Fibroblast of lung (primary cell): Measurements from ENCODE around the gene CLEC4A. TPM values are rescaled to one million over a fixed set of nuclear protein-coding genes. Genes with fewer than 3 reads are reported as not detected.
"Not testable (repeated sequence)": the region's sequence is repeated elsewhere in the genome, so short reads cannot be mapped to it uniquely, and the experiment has no call there.

Source experiments
- DNase-seq, 2 donors: peaks; one replicate each; pipeline versions ENCODE4 v3.0.0 to v3.0.0-alpha.2; 2010; ENCODE audit warnings: low read depth in 2 of 2
- H2AFZ ChIP-seq: 2 replicates; pipeline ENCODE4 v1.5.1; 2012; ENCODE audit warnings: low read length, control low read depth, inconsistent platforms
- H3K27ac ChIP-seq: 2 replicates; pipeline ENCODE4 v1.5.1; 2011; ENCODE audit warnings: low read length, control low read depth; ENCODE audit not compliant: insufficient read depth
- H3K27me3 ChIP-seq: 2 replicates; pipeline ENCODE4 v1.5.1; 2011; ENCODE audit warnings: mild to moderate bottlenecking, low read length; ENCODE audit not compliant: control insufficient read depth, insufficient read depth
- H3K36me3 ChIP-seq: 2 replicates; pipeline ENCODE4 v1.5.1; 2011; ENCODE audit warnings: low read length; ENCODE audit not compliant: control insufficient read depth, insufficient read depth
- H3K4me1 ChIP-seq: 2 replicates; pipeline ENCODE4 v1.5.1; 2011; ENCODE audit warnings: low read length; ENCODE audit not compliant: control insufficient read depth, insufficient read depth; ENCODE audit errors: extremely low read depth
- H3K4me2 ChIP-seq: 2 replicates; pipeline ENCODE4 v1.5.1; 2011; ENCODE audit warnings: low read length, control low read depth; ENCODE audit not compliant: insufficient read depth; ENCODE audit errors: extremely low read depth
- H3K4me3 ChIP-seq, 4 experiments: fragments of 200-600 bp in 1 of 4; sonication (generic) in 1 of 4; replicated peaks in 1 of 4; 2 replicates each; pipeline ENCODE4 v1.5.1; 2011 to 2016; ENCODE audit warnings: low read length in 4 of 4, low read depth in 3 of 4, mild to moderate bottlenecking in 3 of 4, control low read depth in 2 of 4, inconsistent platforms in 1 of 4, mixed read lengths in 1 of 4; ENCODE audit not compliant: insufficient read depth in 1 of 4; ENCODE audit errors: control extremely low read depth in 1 of 4
- H3K79me2 ChIP-seq: 2 replicates; pipeline ENCODE4 v1.5.1; 2012; ENCODE audit warnings: mild to moderate bottlenecking, low read length, inconsistent platforms; ENCODE audit not compliant: control insufficient read depth, insufficient read depth
- H3K9ac ChIP-seq: 2 replicates; pipeline ENCODE4 v1.5.1; 2011; ENCODE audit warnings: mild to moderate bottlenecking, low read length, control low read depth; ENCODE audit not compliant: insufficient read depth
- H3K9me3 ChIP-seq: 2 replicates; pipeline ENCODE4 v1.5.1; 2012; ENCODE audit warnings: low read depth, low read length; ENCODE audit not compliant: control insufficient read depth, insufficient read depth
- H4K20me1 ChIP-seq: 2 replicates; pipeline ENCODE4 v1.5.1; 2011; ENCODE audit warnings: low read length; ENCODE audit not compliant: control insufficient read depth, insufficient read depth; ENCODE audit errors: extremely low read depth
- CTCF ChIP-seq, 2 donors: IDR thresholded peaks in 1 of 2; conservative IDR thresholded peaks in 1 of 2; 1 replicate in 1 of 2; 2 replicates in 1 of 2; pipeline ENCODE4 v1.5.1; 2011 to 2012; ENCODE audit warnings: low read length in 2 of 2, control low read depth in 1 of 2, inconsistent platforms in 1 of 2, low read depth in 1 of 2, mild to moderate bottlenecking in 1 of 2
- EZH2 ChIP-seq: IDR thresholded peaks from 2 replicates; pipeline ENCODE4 v1.5.1; 2012; ENCODE audit warnings: low read length, control low read depth, mild to moderate bottlenecking; ENCODE audit errors: missing control alignments
- polyA plus RNA-seq, 2 donors: library from polyadenylated mRNA; depleted of rRNA in 1 of 2; stranded (reverse) in 1 of 2; unstranded in 1 of 2; fragments of >200 nt; gene quantifications; 2 replicates each; pipeline ENCODE4 v1.2.1, GENCODE V29; 2011 to 2012; ENCODE audit warnings: missing spikeins in 1 of 2
- total RNA-seq: library from RNA; depleted of rRNA; stranded (reverse); fragments of >200 nt; gene quantifications from 2 replicates; pipeline ENCODE4 v1.2.1, GENCODE V29; 2014

Gene CLEC4A
- total and polyA plus RNA-seq, 2 donors (not counting 1 experiment from before 2014, with no cell fraction given): 0.26 to 0.33 TPM

- H2AFZ ChIP-seq: no peak overlapping the region
- no peaks in the 10 kb centered on the region for H3K79me2 ChIP-seq
- H3K36me3 ChIP-seq: no peaks in the 10 kb centered on the region
- H3K27ac ChIP-seq: no peak overlapping the region
- no peaks in the 10 kb centered on the region for H3K27me3 ChIP-seq
- H4K20me1 ChIP-seq: no peaks in the 10 kb centered on the region
- no peak overlapping the region for H3K4me3 ChIP-seq
- H3K9ac ChIP-seq: no peak overlapping the region
- no peak overlapping the region for H3K4me2 ChIP-seq
- H3K4me1 ChIP-seq: no peaks in the 10 kb centered on the region
- no peak for TF ChIP-seq CTCF (conservative IDR thresholded peaks at IDR 0.05 in 1 of 2, IDR thresholded peaks at IDR 0.05 in 1 of 2; ENCODE audit: low read depth in 1 of 2, low read length in 2 of 2)
- no peak for TF ChIP-seq EZH2
- DNase-seq: no peak
- H3K9me3 ChIP-seq: no peaks in the 10 kb centered on the region
Observed at GRCh38 chr12:8120072-8120713, 3.2 kb upstream of the CLEC4A start.

GRCh38 chr12:8127138-8127537 lies 3.7 kb downstream of the CLEC4A start:
- Histone ChIP-seq H3K4me1 (no peaks in the 10 kb centered on the region), H3K4me3 (no peak overlapping the region), H4K20me1 (no peaks in the 10 kb centered on the region), H3K36me3 (no peaks in the 10 kb centered on the region), H2AFZ (no peak overlapping the region), H3K9me3 (no peaks in the 10 kb centered on the region), H3K27ac (no peak overlapping the region), H3K4me2 (no peak overlapping the region), H3K27me3 (no peaks in the 10 kb centered on the region), H3K79me2 (no peaks in the 10 kb centered on the region), H3K9ac (no peak overlapping the region)
- DNase-seq: no peak
- TF ChIP-seq EZH2 (no peak), CTCF (conservative IDR thresholded peaks at IDR 0.05 in 1 of 2, IDR thresholded peaks at IDR 0.05 in 1 of 2; ENCODE audit: low read depth in 1 of 2, low read length in 2 of 2) (no peak)

- H3K27ac ChIP-seq, H4K20me1 ChIP-seq, H3K27me3 ChIP-seq, H2AFZ ChIP-seq, H3K4me2 ChIP-seq, H3K9me3 ChIP-seq, H3K36me3 ChIP-seq, H3K4me1 ChIP-seq, H3K4me3 ChIP-seq, DNase-seq, H3K9ac ChIP-seq, H3K79me2 ChIP-seq: not testable (repeated sequence)
Observed at GRCh38 chr12:8133636-8134397, 10.4 kb downstream of the CLEC4A start.

GRCh38 chr12:8134398-8134930 lies 11.0 kb downstream of the CLEC4A start:
- H2AFZ ChIP-seq, H4K20me1 ChIP-seq, H3K4me2 ChIP-seq: not testable (repeated sequence)

GRCh38 chr12:8141647-8142046 lies 18.2 kb downstream of the CLEC4A start:
- H3K36me3 ChIP-seq, H3K4me1 ChIP-seq, H3K9me3 ChIP-seq, DNase-seq, H3K79me2 ChIP-seq, H4K20me1 ChIP-seq, H2AFZ ChIP-seq, H3K9ac ChIP-seq, H3K27me3 ChIP-seq, H3K4me3 ChIP-seq, H3K4me2 ChIP-seq, H3K27ac ChIP-seq: not testable (repeated sequence)

More at GRCh38 chr12:8134398-8134930, 11.0 kb downstream of the CLEC4A start:
- H3K79me2 ChIP-seq, H3K9me3 ChIP-seq, H3K9ac ChIP-seq, H3K36me3 ChIP-seq, H3K27ac ChIP-seq, DNase-seq, H3K27me3 ChIP-seq, H3K4me1 ChIP-seq, H3K4me3 ChIP-seq: not testable (repeated sequence)
